ENCODE measurements around the gene OSBPL3.

DNA sequence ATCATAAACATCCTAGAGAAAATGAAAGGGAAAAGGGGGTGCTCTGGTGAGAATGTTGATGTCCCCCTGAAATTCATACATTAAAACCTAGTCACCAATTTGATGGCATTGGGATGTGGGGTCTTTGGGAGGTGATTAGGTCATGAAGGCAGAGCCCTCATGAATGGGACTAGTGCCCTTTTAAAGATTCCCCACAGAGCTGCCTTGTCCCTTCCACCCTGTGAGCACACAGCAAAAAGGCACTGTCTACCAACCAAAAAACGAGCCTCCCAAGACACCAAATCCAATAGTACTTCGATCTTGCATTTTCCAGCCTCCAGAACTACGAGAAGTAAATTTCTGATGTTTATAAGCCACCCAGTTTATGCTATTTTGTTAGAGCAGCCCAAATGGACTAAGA, 47.6 kb downstream of the OSBPL3 start:
- TF ChIP-seq, protein P1, sequence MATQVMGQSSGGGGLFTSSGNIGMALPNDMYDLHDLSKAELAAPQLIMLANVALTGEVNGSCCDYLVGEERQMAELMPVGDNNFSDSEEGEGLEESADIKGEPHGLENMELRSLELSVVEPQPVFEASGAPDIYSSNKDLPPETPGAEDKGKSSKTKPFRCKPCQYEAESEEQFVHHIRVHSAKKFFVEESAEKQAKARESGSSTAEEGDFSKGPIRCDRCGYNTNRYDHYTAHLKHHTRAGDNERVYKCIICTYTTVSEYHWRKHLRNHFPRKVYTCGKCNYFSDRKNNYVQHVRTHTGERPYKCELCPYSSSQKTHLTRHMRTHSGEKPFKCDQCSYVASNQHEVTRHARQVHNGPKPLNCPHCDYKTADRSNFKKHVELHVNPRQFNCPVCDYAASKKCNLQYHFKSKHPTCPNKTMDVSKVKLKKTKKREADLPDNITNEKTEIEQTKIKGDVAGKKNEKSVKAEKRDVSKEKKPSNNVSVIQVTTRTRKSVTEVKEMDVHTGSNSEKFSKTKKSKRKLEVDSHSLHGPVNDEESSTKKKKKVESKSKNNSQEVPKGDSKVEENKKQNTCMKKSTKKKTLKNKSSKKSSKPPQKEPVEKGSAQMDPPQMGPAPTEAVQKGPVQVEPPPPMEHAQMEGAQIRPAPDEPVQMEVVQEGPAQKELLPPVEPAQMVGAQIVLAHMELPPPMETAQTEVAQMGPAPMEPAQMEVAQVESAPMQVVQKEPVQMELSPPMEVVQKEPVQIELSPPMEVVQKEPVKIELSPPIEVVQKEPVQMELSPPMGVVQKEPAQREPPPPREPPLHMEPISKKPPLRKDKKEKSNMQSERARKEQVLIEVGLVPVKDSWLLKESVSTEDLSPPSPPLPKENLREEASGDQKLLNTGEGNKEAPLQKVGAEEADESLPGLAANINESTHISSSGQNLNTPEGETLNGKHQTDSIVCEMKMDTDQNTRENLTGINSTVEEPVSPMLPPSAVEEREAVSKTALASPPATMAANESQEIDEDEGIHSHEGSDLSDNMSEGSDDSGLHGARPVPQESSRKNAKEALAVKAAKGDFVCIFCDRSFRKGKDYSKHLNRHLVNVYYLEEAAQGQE (IDR thresholded peaks at IDR 0.05; ENCODE audit: insufficient read depth in 1 of 2, low read depth in 2 of 2, low read length in 1 of 2), result no peak
- no peak for TF ChIP-seq SIN3A (IDR thresholded peaks at IDR 0.05; ENCODE audit: borderline replicate concordance, insufficient read depth, low read depth, low read length)
- TF ChIP-seq, protein P2, sequence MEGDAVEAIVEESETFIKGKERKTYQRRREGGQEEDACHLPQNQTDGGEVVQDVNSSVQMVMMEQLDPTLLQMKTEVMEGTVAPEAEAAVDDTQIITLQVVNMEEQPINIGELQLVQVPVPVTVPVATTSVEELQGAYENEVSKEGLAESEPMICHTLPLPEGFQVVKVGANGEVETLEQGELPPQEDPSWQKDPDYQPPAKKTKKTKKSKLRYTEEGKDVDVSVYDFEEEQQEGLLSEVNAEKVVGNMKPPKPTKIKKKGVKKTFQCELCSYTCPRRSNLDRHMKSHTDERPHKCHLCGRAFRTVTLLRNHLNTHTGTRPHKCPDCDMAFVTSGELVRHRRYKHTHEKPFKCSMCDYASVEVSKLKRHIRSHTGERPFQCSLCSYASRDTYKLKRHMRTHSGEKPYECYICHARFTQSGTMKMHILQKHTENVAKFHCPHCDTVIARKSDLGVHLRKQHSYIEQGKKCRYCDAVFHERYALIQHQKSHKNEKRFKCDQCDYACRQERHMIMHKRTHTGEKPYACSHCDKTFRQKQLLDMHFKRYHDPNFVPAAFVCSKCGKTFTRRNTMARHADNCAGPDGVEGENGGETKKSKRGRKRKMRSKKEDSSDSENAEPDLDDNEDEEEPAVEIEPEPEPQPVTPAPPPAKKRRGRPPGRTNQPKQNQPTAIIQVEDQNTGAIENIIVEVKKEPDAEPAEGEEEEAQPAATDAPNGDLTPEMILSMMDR (IDR thresholded peaks at IDR 0.05), result no peak

Measured in Panc1 (cell line).